ENCODE measurements around the gene NLRC4. TPM values are rescaled to one million over a fixed set of nuclear protein-coding genes. Genes with fewer than 3 reads are reported as not detected.

NLRC4 gene
- total and polyA plus RNA-seq, 2 of the 8 experiments (the other 6 are each of a cell fraction or from before 2014, with no cell fraction given): not detected

DNA sequence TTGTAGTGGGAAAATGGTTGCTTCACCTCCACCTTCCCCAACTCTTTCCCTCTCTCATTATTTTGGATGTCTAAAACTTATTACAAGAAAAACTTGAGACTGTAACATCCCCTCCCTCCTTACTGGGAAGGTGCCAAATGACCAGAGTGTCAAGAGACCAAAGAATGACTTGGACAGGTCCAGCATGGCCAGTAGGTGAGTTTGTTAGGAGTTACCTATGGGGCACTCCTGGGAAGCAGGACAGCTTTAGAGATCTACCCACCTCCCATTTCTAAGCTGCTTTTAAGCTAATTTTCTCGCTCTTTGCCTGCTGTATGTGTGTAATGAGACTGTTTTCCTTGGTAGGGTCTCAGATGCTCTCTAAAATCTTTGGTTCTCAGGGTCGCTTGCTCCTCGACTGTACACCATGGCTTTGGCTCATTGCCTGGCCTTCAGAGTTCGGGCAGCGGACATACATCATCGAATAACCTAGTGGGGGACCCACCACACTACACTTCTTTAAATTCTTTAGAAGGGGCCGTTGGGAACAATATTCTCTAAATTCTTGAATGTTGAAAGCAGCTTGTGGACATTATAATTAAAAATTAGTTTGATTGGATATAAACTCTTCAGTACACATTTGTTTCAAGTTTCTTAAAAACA lies 53.8 kb downstream of the NLRC4 start:
- WGBS, 2 experiments (ENCODE audit: extremely low coverage in 1 of 2, insufficient coverage in 1 of 2, insufficient read length in 1 of 2, insufficient replicate concordance in 2 of 2, low coverage in 1 of 2, low lambda C conversion rate in 2 of 2, missing lambda C conversion rate in 1 of 2): 91% methylated on average over 7 of the region's 7 CpGs; no CpG with 5 or more reads in 1 of the 2 experiments
- H3K9ac ChIP-seq (replicated peaks in 1 of 4; ENCODE audit: extremely low read depth in 1 of 4, low read depth in 3 of 4, low read length in 3 of 4): no peak overlapping the region
- no peak overlapping the region for H3K18ac ChIP-seq (ENCODE audit: extremely low read depth, low read length)
- H3K23ac ChIP-seq (ENCODE audit: insufficient read length): no peak overlapping the region
- POLR2A ChIA-PET (ENCODE audit: partially characterized antibody): no interaction called here
- no peaks in the 10 kb centered on the region for H3K79me2 ChIP-seq (ENCODE audit: control insufficient read depth in 1 of 2, insufficient read depth in 2 of 2, low read length in 2 of 2)
- H3K14ac ChIP-seq (ENCODE audit: insufficient read length): no peak overlapping the region
- H4K20me1 ChIP-seq (replicated peaks in 1 of 2; ENCODE audit: control insufficient read depth in 1 of 2, insufficient read depth in 2 of 2, low read length in 2 of 2): no peaks in the 10 kb centered on the region
- CTCF ChIA-PET (ENCODE audit: partially characterized antibody): interaction anchor here (0.7 to 1.5 kb wide), 3 partner anchors 9 to 787 kb away, joined by 3 to 5 read pairs (median 4); no protein-coding TSS in a partner anchor
- H3K9me3 ChIP-seq (ENCODE audit: insufficient read depth in 2 of 2, low read depth in 1 of 2, low read length in 1 of 2): no peaks in the 10 kb centered on the region
- no peaks in the 10 kb centered on the region for H3K4me1 ChIP-seq (replicated peaks in 1 of 4; ENCODE audit: control insufficient read depth in 3 of 4, insufficient read depth in 4 of 4, low read length in 3 of 4)
- TF ChIP-seq RFX5 (IDR thresholded peaks at IDR 0.05; ENCODE audit: borderline replicate concordance, low read depth, low read length) (no peak), CHD2 (IDR thresholded peaks at IDR 0.05; ENCODE audit: low read length) (no peak), SUZ12 (IDR thresholded peaks at IDR 0.05; ENCODE audit: low read length) (no peak), YY1 (IDR thresholded peaks at IDR 0.05; ENCODE audit: low read depth, low read length) (no peak), SIN3A (conservative IDR thresholded peaks at IDR 0.05 in 1 of 2, IDR thresholded peaks at IDR 0.05 in 1 of 2; ENCODE audit: low read depth in 1 of 2, low read length in 2 of 2) (no peak), CBX5 (IDR thresholded peaks at IDR 0.05; ENCODE audit: low read depth, low read length) (no peak), RAD21 (IDR thresholded peaks at IDR 0.05 in 1 of 2, conservative IDR thresholded peaks at IDR 0.05 in 1 of 2; ENCODE audit: low read depth in 2 of 2, low read length in 2 of 2) (no peak), SP4 (IDR thresholded peaks at IDR 0.05; ENCODE audit: low read length) (no peak), TBP (IDR thresholded peaks at IDR 0.05; ENCODE audit: low read depth, low read length) (no peak), EGR1 (IDR thresholded peaks at IDR 0.05; ENCODE audit: borderline replicate concordance, low read depth, low read length) (no peak)
- TF ChIP-seq, protein P1, sequence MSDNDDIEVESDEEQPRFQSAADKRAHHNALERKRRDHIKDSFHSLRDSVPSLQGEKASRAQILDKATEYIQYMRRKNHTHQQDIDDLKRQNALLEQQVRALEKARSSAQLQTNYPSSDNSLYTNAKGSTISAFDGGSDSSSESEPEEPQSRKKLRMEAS (IDR thresholded peaks at IDR 0.05): no peak
- TF ChIP-seq, protein P2, sequence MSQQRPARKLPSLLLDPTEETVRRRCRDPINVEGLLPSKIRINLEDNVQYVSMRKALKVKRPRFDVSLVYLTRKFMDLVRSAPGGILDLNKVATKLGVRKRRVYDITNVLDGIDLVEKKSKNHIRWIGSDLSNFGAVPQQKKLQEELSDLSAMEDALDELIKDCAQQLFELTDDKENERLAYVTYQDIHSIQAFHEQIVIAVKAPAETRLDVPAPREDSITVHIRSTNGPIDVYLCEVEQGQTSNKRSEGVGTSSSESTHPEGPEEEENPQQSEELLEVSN (IDR thresholded peaks at IDR 0.05): no peak
- H3K27ac ChIP-seq (ENCODE audit: low read depth, low read length): no peak overlapping the region
- FAIRE-seq (no peak), DNase-seq (ENCODE audit: low read depth in 1 of 2, low spot score in 2 of 2) (no peak)
- no peak overlapping the region for H2BK15ac ChIP-seq (ENCODE audit: low read length)
- H4K91ac ChIP-seq (replicated peaks; ENCODE audit: insufficient read length, low read length): no peak overlapping the region
- no peak overlapping the region for H2BK5ac ChIP-seq (ENCODE audit: low read depth, low read length)
- H3K4me3 ChIP-seq (ENCODE audit: extremely low read depth in 1 of 4, insufficient read depth in 2 of 4, low read depth in 3 of 4, low read length in 4 of 4): no peak overlapping the region
- H4K8ac ChIP-seq (ENCODE audit: extremely low read depth, insufficient read depth, low read length): no peak overlapping the region
- H3K56ac ChIP-seq (replicated peaks; ENCODE audit: insufficient read length, low read depth, low read length): no peak overlapping the region
- no peak overlapping the region for H2AFZ ChIP-seq (ENCODE audit: low read length)
- no peaks in the 10 kb centered on the region; a peak in 1 of 8 replicates for H3K36me3 ChIP-seq (ENCODE audit: control insufficient read depth in 2 of 4, insufficient read depth in 4 of 4, low read length in 3 of 4)
- H4K5ac ChIP-seq (ENCODE audit: insufficient read length, low read depth, low read length): no peak overlapping the region
- H3K4me2 ChIP-seq (ENCODE audit: insufficient read depth in 1 of 2, low read depth in 2 of 2, low read length in 2 of 2): no peak overlapping the region
- no peak overlapping the region for H2BK20ac ChIP-seq (ENCODE audit: low read length)
- H2BK120ac ChIP-seq (replicated peaks; ENCODE audit: low read depth, low read length): no peak overlapping the region
- H2BK12ac ChIP-seq (ENCODE audit: low read depth, low read length): no peak overlapping the region
- no peaks in the 10 kb centered on the region for H3K27me3 ChIP-seq (replicated peaks in 1 of 4; ENCODE audit: control insufficient read depth in 3 of 4, extremely low read depth in 1 of 4, insufficient read depth in 3 of 4, low read length in 3 of 4)
- H3K23me2 ChIP-seq (ENCODE audit: low read depth, low read length): no peaks in the 10 kb centered on the region
- no peaks in the 10 kb centered on the region for H3K79me1 ChIP-seq (ENCODE audit: low read depth, low read length)
- no peak overlapping the region for H2AK5ac ChIP-seq (ENCODE audit: low read depth, low read length)
- no peak overlapping the region for H3K4ac ChIP-seq (replicated peaks; ENCODE audit: insufficient read length, low read depth, low read length)

All from H1 (cell line).